Inflammatory macrophage treated with lipopolysaccharide for 1 hour (primary cell): Measurements from ENCODE around the gene ADA.

Experiments used
- DNase-seq, 2 donors: peaks; one replicate each; pipeline ENCODE4 v3.0.0-alpha.2; 2020 to 2022

ADA gene

GRCh38 chr20:44621939-44622338 lies 29.6 kb downstream of the ADA start:
- DNase-seq: no peak

DNA sequence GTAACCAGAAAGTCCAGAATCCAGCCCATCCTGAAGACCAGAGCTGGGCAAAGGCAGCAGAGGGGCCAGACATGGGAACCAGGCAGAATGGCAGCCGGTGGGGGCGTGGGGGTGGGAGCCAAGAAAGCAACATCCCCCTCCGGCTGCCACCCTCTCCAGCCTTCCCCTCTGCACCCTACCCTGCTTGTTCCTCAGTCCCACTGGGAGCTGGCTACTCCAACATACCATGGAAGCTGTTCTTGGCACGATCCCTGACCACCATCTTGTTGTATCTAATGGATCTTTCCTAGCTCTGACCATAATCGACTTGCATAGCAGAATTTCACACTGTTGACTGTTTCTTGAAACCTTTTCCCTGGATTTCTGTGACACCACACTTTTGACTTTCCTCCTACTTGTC lies 30.2 kb downstream of the ADA start:
- DNase-seq: no peak

DNA sequence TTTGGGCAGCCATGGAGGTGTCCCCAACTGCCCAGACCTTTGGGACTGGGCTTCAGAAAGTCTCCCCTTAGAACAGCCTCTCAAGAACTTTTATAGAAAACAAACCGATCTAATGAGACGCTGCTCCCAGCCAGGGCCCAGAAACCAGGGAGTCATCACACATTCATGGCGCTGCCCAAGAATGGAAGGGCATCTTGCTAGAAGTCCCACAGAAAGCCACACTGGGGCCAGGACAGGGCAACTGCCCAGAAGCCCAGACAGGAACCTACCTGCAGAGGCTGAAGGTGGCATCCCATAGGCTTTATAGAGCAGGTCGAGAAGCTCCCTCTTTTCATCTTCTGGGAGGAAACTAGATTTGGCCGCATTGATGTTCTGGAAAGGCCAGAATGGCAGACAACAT lies 31.5 kb downstream of the ADA start:
- DNase-seq: no peak

GRCh38 chr20:44619294-44619693 lies 32.2 kb downstream of the ADA start:
- DNase-seq: no peak

DNA sequence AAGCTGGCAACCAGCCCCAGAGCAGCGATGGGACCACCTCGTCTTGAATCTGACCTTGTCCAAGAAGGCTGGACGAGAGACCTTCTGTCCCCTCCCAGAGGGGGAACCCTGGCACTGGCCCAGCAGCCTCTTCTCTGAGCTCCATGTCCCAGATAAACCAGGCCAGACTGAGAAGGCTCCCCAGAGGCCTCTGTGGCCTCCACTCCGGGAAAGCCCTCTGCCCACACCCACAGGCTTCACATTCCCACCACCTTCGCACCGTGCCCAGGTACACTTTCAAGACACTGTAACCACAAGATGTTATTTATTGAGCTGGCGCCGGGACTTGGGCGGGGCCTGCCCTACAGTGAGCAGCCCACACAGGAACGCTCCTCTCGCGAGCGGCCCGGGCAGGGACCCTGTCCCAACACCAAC lies 33.2 kb downstream of the ADA start:
- no peak for DNase-seq

DNA sequence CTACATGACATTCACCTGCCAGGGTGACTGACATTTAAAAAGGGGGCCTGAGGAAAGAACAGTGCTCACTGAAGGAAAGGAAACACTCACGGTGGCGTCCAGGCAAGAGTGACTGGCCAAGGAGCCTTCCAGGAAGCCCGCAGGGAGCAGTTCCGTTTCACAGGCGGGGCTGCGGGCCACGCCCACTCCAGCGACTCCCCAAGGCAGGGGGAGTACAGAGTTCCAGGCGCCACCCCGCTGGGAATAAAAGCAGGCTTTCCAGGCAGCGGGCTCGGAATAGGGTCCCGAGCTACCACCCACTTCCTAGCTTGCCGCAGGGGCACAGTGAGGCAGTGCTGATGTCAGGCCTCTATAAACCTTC lies 34.9 kb downstream of the ADA start:
- DNase-seq: no peak

DNA sequence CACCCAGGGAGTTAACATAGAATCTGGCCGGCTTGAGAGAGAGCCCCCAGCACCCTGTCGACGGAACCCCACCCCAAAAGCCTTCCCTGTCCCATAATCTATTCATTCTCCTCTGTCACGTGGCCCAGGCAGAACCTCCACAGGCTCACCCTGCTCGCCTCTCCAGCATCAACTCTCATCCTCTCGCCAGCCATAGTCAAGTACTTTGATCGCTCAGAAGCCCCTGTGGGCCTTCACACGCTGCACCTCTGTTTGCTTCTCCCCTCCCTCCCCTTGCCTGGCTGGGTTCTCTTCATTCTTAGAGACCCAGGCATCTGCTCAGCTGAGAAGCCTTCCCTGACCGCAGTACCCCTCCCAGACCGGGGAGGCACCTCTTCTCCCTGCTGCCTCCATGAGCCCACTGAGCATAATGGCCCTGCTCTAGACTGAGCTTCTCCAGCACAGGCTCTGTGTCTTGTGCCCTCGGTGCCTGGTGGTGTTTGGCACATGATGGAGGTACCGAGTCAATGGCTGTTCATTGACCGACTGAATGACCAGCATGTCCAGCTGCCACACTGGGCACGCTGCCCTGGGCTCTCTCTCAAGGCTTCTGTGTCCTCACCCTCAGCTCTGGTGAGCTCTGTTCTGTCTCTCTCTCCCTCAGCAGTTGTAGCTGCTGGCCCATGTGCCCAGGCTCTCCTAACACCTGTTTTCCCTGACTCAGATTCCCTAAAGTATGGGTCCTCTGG lies 35.5 kb downstream of the ADA start:
- no peak for DNase-seq

DNA sequence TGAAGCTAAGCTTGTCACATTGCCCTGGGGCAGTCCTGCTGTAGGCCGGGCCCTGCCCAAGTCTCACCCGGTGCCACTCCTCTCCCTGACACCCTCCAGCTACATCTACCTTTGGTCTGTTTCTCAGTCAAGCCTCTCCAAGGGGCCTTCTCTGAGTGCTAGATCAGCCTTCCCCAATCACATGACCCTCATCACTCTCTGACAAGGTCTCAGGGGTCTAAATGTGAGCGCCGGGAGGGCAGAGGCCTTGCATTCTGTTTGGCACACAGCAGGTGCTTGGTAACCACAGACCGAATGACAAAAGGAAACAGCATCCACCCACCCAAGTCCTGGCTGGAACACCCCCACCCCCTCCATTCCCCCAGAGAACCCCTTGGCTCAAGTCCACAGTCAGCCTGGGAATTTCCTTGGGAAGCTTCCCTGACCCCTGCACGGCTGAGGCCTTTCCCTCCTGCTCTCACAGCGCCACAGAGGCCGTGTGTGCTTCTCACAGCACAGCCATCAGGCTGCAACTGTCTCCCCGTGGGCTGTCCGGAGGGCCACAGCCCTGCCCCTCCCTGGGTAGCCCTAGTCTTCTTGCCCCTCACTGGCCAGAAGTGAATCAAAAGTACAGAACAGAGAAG lies 36.2 kb downstream of the ADA start:
- peak; percentile 65 to 82 for DNase-seq

- DNase-seq: no peak
These were observed 37.0 kb downstream of the ADA start for GRCh38 chr20:44614525-44614924.

DNA sequence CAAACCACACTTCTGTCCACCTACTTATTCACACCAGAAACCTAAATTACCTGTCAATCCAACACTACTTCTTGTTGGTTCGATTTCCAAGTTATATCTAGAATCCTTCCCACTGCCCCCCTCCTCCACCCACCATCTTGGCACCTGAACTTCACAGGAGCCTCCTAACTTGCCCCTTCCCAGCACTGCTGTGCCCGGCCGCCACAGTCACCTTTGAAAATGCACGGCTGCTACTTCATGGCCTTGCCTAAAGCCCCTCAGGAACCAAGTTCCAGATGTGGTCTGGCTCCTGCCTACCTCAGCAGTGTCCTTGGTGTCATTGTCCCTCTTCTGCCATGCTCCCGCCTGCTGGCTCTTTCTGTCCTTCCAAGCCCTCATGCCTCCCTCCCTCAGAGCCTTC lies 37.9 kb downstream of the ADA start:
- DNase-seq: no peak

DNA sequence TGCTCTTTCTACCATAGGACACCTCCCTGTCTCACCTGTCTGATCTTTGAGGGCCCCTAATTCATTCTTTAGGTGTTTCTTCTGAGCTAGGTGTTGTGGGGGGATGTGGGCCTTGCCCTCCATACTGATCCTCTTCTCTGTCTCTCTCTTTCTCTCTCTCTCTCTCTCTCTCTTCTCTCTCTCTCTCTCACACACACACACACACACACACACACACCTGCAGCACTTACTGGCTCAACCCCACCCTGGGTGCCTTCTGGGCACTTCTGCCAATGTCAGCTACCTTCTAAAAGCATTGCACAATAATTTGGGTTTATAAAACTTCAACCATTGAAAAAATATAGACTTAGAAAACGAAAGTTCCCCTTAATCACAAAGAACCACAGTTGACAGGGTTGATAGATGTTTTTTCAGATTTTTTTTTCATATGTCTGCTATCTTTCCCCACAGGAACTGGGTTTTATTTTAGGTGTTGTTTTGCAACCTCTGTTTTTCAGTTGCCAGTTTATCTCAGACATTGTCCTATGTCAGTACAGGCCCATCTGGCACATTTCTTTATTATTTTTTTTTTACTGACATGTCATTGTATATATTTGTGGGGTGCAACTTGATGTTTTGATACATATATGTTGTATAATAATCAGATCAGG lies 41.1 kb downstream of the ADA start:
- DNase-seq: no peak

DNA sequence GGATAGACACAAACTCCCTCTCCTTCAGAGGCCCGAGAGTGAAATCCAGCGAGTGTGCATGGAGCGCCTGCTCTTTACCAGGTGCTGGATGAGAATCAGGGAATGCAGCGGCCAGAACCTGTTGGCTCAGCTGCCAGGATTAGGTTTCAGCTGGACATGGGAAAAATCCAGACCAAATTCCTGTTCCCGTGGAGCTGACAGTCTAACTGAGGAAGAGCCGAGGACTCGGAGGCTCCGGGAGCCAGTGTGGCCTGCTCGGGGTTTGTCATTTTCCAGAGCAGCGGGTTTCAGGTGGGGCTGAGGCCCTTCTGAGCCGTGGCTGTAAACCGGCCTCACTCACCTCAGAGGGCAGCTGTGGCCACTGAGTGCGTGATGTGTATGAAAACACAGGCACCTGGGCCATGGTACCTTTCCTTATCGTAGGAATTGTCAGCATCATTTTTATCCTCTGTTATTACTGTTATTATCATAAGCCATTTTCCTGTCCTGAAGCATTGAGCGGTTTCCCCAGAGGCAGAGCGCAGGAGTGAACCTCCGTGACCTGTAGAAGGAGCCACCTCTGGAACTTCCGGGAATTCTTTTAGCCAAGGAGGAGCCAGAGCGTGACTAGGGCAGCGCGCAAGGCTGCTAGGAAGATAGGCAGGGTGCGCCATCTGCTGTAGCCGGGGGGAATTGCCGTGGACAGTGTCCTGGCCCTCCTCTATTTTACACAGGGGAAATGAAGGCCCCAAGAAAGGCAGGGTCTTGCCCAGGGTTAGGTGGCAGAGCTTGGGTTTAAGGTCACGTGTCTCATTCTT lies 41.8 kb downstream of the ADA start:
- DNase-seq: peak; percentile 65 to 97

GRCh38 chr20:44609006-44609515 lies 42.4 kb downstream of the ADA start:
- no peak for DNase-seq

DNA sequence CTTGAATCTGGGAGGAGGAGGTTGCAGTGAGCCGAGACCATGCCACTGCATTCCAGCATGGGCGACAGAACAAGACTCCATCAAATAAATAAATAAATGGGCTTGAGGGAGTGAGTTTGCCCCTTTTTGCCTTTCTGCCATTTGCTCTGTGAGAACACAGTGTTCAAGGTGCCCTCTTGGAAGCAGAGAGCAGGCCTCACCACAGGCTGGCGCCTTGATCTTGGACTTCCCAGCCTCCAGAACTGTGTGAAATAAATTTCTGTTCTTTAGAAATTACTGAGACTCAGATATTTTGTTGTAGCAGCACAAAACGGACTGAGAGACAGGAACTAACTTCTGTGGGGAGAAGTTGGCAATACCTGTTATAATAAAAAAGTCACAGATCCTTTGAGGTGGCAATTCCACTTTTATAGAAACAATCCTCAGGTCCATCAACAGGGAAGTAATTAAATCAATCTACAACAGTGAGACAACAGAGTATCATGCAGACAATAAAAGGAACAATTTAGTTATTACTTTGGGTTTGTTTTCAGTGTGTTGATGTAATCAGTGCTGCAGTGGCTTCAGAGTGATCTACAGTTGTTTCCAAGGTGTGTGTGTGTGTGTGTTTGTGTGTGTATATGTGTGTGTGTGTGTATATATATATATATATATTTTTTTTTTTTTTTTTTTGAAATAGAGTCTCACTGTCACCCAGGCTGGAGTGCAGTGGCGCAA lies 44.6 kb downstream of the ADA start:
- no peak for DNase-seq

- DNase-seq: no peak
These were observed 48.2 kb downstream of the ADA start for GRCh38 chr20:44603327-44603726.

DNA sequence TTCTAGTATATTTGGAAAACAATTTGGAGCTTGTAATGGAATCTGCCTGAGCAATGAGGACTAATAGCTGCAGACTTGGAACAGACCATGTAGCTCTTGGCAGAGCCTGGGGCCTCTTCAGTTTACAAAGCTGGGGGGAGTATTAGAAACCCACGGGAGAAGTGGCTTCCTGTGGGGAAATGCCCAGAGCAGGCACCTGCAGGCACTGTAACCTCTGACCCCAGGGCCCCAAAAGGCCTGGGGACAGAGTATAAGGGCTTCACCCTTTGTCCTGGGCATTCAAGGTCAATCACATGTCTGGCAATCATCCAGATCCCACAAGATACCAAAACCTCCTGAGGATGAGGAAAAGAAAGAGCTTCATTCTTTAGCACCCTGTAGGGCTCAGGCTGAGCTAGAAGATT lies 49.7 kb downstream of the ADA start:
- no peak for DNase-seq

DNA sequence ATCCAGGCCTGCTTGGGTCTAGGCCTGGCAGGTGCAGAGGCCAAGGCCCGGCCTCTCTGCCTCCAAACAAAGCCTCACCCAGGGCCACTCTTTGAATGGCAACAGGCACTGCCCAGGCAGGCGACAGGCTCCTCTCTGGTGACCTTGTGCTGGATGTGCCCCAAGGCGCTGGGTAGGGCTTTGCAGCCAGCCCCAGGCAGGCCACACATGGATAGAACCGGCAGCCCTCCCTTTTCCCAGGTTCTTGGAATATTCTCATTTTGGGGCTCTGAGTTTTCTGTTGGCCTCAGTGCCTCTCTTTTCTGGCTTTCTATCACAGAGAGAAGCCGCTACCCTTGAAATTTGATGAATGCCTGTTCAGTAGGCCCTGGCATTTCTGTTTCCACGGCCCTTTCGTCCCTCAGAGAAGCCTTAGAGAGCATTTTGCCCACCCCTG lies 50.2 kb downstream of the ADA start:
- DNase-seq: no peak

DNA sequence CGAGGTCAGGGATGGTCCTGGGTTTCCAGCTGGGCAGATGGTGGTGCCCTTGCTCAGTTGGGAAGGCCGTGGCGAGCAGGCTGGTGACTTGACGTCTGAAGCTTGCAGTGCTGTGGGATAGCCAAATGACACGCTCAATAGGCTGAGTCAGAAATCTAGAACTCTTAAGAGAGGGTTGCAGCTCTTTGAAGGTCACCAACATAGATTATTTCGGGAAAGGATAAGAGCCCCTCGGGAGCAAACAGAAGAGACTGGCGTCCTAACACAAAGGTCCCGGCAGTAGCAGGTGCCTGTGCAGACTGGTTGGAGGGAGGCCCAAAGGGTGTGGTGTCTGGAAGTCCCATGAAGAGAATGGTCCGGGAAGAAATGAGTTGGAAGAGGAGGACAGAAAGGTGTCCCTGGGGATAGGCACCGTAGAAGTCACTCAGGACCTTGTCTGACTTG lies 50.7 kb downstream of the ADA start:
- DNase-seq: no peak

GRCh38 chr20:44600301-44600700 lies 51.2 kb downstream of the ADA start:
- no peak for DNase-seq

GRCh38 chr20:44599715-44600114 lies 51.8 kb downstream of the ADA start:
- DNase-seq: no peak

GRCh38 chr20:44598423-44599305 lies 52.8 kb downstream of the ADA start:
- no peak for DNase-seq

DNA sequence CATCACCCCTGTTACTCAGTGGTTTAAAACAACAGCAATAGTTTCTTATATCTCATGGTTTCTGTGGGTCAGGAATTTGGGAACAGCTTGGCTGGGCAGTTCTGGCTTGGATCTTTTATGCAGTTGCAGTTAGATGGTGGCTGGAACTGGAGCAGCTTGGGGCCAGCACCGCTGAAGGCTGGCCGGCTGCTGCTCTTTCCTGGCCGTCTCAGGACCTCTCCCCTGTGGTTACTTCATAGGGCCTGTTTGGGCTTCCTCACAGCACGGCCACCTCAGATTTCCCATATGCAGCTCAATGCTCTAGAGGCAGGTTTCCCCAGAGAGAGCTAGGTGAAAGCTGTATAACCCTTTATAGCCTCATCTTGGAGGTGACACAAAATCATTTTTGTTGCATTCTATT lies 53.6 kb downstream of the ADA start:
- DNase-seq: no peak
